Erythroblast (primary cell): Measurements from ENCODE around the gene G6PC2.

ENCODE experiments used
- GATA1 ChIP-seq: IDR thresholded peaks from 2 replicates; pipeline ENCODE4 v1.6.1; 2011; ENCODE audit warnings: low read depth, mild to moderate bottlenecking, control low read depth, low read length, moderate library complexity
- POLR2A ChIP-seq: IDR thresholded peaks from 2 replicates; pipeline ENCODE4 v1.6.1; 2011; ENCODE audit warnings: mild to moderate bottlenecking, low read length

DNA sequence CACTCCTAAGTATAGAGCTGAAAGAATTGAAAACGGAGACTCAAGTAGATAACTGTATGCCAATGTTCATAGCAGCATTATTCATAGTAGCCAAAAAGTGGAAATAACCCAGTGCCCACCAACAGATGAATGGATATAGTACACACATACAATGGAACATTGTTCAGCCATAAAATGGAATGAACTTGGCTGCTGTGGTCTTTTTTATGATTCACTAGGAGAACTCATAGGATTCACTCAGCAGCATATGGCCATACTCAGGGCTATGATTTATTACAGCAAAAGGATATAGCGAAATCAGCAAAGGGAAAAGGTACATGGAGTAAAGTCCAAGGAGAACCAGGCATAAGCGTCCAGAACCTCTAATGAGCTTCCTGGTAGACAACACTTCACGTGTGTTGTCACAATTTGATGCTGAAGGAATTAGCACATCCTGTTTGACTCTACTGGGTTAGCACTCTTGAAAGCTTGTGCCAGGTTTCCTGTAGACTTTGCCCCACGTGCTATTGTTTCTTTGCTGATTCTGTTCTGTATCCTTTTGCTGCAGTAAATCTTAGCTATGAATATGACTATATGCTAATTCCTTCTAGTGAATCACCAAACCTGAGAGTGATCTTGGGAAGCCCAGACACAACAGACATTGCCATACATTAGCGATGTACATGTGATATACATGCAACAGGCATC lies 26.6 kb upstream of the G6PC2 start:
- TF ChIP-seq POLR2A (no peak), GATA1 (no peak)
